Measurements from ENCODE around the gene MARCHF6. TPM values are rescaled to one million over a fixed set of nuclear protein-coding genes. Genes with fewer than 3 reads are reported as not detected.
A peak's percentile ranks its signal among the peaks of the same experiment; 100 is the strongest.

MARCHF6 gene
- total RNA-seq, 1 donor: 69.5 TPM

DNA sequence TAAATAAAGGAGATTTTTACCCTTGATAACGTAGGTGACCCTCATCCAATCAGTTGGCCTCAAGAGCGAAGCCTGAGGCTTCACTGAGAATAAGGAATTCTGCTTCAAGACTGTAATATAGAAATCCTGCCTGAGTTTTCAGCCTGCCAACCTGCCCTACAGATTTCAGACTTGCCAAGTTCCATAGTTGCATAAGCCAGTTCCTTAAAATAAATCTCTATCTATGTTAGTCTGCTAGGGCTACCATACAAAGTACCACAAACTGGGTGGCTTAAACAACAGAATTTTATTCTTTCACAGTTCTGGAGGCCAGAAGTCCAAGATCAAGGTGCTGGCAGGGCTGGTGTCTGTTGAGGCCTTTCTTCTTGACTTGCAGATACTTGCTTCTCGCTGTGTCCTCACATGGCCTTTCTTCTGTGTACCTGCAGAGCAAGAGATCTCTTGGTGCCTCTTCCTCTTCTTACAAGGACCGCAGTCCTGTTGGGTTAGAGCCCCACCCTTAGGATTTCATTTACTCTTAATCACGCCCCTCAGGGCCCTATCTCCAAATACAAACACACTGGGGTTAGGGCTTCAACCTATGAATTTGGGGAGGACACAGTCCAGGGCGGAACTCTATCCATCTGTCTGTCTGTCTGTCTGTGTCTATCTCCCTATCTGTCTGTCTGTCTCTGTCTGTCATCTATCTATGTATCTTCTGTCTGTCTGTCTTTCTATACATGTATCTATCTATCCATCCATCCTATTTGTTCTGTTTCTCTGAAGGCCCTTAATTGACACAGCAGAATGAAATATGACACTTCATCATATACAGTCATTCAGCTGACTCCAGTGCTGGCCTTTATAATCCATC lies 28.8 kb upstream of the MARCHF6 start:
- no peak for DNase-seq (ENCODE audit: low read depth)
- TF ChIP-seq CTCF (IDR thresholded peaks at IDR 0.05; ENCODE audit: insufficient read depth, low read depth, low read length): no peak
- no peak overlapping the region for H3K4me3 ChIP-seq (ENCODE audit: low read depth, low read length)

GRCh38 chr5:10328323-10328722 lies 25.2 kb upstream of the MARCHF6 start:
- no peak for TF ChIP-seq CTCF (IDR thresholded peaks at IDR 0.05; ENCODE audit: insufficient read depth, low read depth, low read length)
- H3K4me3 ChIP-seq (ENCODE audit: low read depth, low read length): no peak overlapping the region
- no peak for DNase-seq (ENCODE audit: low read depth)

DNA sequence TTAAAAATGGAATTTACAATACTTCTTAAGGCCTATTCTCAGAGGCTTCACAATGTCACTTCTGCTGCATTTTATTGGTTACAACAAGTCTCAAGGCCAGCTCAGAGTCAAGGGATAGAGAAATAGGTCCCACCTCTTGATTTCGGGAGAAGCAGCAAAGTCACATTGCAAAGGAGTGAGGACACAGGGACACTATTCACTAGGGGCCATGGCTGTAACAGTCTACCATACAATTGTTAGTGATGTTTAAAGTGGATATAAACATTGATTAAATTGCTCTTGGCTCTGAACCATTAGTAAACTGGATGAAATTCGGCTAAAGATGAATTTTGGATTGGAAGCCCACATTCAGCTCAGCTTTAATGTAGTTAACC lies 24.1 kb upstream of the MARCHF6 start:
- TF ChIP-seq CTCF (IDR thresholded peaks at IDR 0.05; ENCODE audit: insufficient read depth, low read depth, low read length): no peak
- DNase-seq (ENCODE audit: low read depth): no peak
- H3K4me3 ChIP-seq (ENCODE audit: low read depth, low read length): no peak overlapping the region

DNA sequence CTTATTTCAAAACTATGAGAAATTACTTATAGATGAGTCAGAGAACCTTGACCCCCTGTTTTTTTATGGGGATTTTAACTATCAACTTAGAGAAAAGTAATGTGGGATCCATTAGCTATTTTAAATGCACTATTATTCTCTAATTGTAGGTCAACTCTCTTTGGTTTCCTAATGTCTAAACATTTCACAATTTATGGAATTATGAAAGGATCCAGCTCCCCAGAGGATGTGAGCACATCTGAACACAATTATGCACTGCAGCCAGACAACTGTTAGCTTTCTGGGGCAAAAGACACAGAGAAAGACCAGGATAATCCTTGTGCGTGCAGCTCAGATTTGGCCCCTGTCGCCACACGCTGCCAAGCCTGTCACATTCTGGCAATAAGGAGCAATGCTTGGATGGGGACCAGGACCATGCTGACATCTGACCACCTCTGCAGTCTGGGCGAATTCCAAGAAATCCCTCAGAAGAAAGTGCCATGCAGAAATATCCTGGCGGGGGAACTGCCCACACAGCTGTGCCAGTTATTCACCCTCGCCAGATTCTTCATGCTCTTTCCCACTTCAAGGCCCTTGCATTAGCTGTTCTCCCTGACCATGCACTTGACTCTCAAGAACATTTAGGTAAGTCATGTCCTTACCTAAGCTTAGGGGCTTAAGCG lies 23.5 kb upstream of the MARCHF6 start:
- no peak for TF ChIP-seq CTCF (IDR thresholded peaks at IDR 0.05; ENCODE audit: insufficient read depth, low read depth, low read length)
- DNase-seq (ENCODE audit: low read depth): peak; percentile 89
- H3K4me3 ChIP-seq (ENCODE audit: low read depth, low read length): no peak overlapping the region

GRCh38 chr5:10330511-10331230 lies 22.8 kb upstream of the MARCHF6 start:
- H3K4me3 ChIP-seq (ENCODE audit: low read depth, low read length): no peak overlapping the region
- no peak for DNase-seq (ENCODE audit: low read depth)
- TF ChIP-seq CTCF (IDR thresholded peaks at IDR 0.05; ENCODE audit: insufficient read depth, low read depth, low read length): no peak

GRCh38 chr5:10331341-10331796 lies 22.1 kb upstream of the MARCHF6 start:
- no peak for TF ChIP-seq CTCF (IDR thresholded peaks at IDR 0.05; ENCODE audit: insufficient read depth, low read depth, low read length)
- peak; percentile 54 for DNase-seq (ENCODE audit: low read depth)

More at GRCh38 chr5:10331341-10331796, 22.1 kb upstream of the MARCHF6 start:
- no peak overlapping the region for H3K4me3 ChIP-seq (ENCODE audit: low read depth, low read length)

Measured in fibroblast of villous mesenchyme (primary cell).